Cardiac muscle cell (in vitro differentiated cells and primary cell): ENCODE measurements around the gene PRKCA. TPM values are rescaled to one million over a fixed set of nuclear protein-coding genes. Genes with fewer than 3 reads are reported as not detected.

Experiments
- DNase-seq, 2 donors: peaks; one replicate each; pipeline versions ENCODE4 v3.0.0 to v3.0.0-alpha.2; 2010 to 2017; ENCODE audit warnings: low read depth in 1 of 2, low spot score in 1 of 2
- H3K27ac ChIP-seq: fragments of 200-600 bp; sonication (generic); 2 replicates; pipeline ENCODE4 v1.5.1; 2016
- H3K27me3 ChIP-seq: fragments of 200-600 bp; sonication (generic); 2 replicates; pipeline ENCODE4 v1.6.0; 2016; ENCODE audit warnings: control low read depth
- H3K36me3 ChIP-seq: fragments of 200-600 bp; sonication (generic); 2 replicates; pipeline ENCODE4 v1.5.1; 2016; ENCODE audit warnings: control low read depth
- H3K4me1 ChIP-seq: fragments of 200-600 bp; sonication (generic); 2 replicates; pipeline ENCODE4 v1.8.1; 2017; ENCODE audit warnings: low read depth, mild to moderate bottlenecking, mixed run types
- H3K4me3 ChIP-seq: fragments of 200-600 bp; sonication (generic); 2 replicates; pipeline ENCODE4 v1.5.1; 2016; ENCODE audit warnings: mild to moderate bottlenecking
- H3K9me3 ChIP-seq: fragments of 200-600 bp; sonication (generic); 2 replicates; pipeline ENCODE4 v1.5.1; 2017; ENCODE audit warnings: low read depth, mild to moderate bottlenecking, control low read depth
- CTCF ChIP-seq: IDR thresholded peaks from 2 replicates; pipeline ENCODE4 v1.5.1; 2012; ENCODE audit warnings: low read depth, mild to moderate bottlenecking, low read length
- polyA plus RNA-seq: library from polyadenylated mRNA; unstranded; fragments of >200 nt; fragmentation: Nextera tagmentation; extraction: Ambion mirVana; gene quantifications from 2 replicates; pipeline ENCODE4 v1.2.1, GENCODE V29; 2016
- total RNA-seq: library from RNA; depleted of rRNA; stranded (reverse); fragments of >200 nt; gene quantifications from 2 replicates; pipeline ENCODE4 v1.2.3, GENCODE V29; 2016

Gene PRKCA
- total and polyA plus RNA-seq, 2 experiments from 2014 or later: 3.1 to 10.3 TPM

GRCh38 chr17:66739553-66739952, 437.1 kb downstream of the PRKCA start:
- Histone ChIP-seq H3K36me3 (no peaks in the 10 kb centered on the region), H3K27me3 (no peaks in the 10 kb centered on the region), H3K9me3 (no peaks in the 10 kb centered on the region), H3K4me1 (no peaks in the 10 kb centered on the region), H3K27ac (no peak overlapping the region), H3K4me3 (no peak overlapping the region)
- no peak for TF ChIP-seq CTCF
- no peak for DNase-seq

GRCh38 chr17:66740226-66740625, 437.8 kb downstream of the PRKCA start:
- Histone ChIP-seq H3K36me3 (no peaks in the 10 kb centered on the region), H3K27ac (no peak overlapping the region), H3K27me3 (no peaks in the 10 kb centered on the region), H3K4me3 (no peak overlapping the region), H3K4me1 (no peaks in the 10 kb centered on the region), H3K9me3 (no peaks in the 10 kb centered on the region)
- TF ChIP-seq CTCF: no peak
- no peak for DNase-seq

GRCh38 chr17:66743511-66743910, 441.1 kb downstream of the PRKCA start:
- H3K27me3 ChIP-seq: no peaks in the 10 kb centered on the region
- no peaks in the 10 kb centered on the region for H3K4me1 ChIP-seq
- no peaks in the 10 kb centered on the region for H3K36me3 ChIP-seq
- no peaks in the 10 kb centered on the region for H3K9me3 ChIP-seq
- no peak for TF ChIP-seq CTCF
- DNase-seq: no peak
- no peak overlapping the region for H3K4me3 ChIP-seq
- no peak overlapping the region for H3K27ac ChIP-seq

- no peak overlapping the region for H3K27ac ChIP-seq
- TF ChIP-seq CTCF: no peak
- no peaks in the 10 kb centered on the region for H3K27me3 ChIP-seq
- no peak overlapping the region for H3K4me3 ChIP-seq
- H3K36me3 ChIP-seq: no peaks in the 10 kb centered on the region
- H3K9me3 ChIP-seq: no peaks in the 10 kb centered on the region
- H3K4me1 ChIP-seq: no peaks in the 10 kb centered on the region
- DNase-seq: no peak
Measured at GRCh38 chr17:66746736-66747135, 444.3 kb downstream of the PRKCA start.

- no peak for TF ChIP-seq CTCF
- H3K36me3 ChIP-seq: no peaks in the 10 kb centered on the region
- H3K9me3 ChIP-seq: no peaks in the 10 kb centered on the region
- peak in 1 of 2 donors; percentile 75 for DNase-seq
- no peaks in the 10 kb centered on the region for H3K4me1 ChIP-seq
- no peaks in the 10 kb centered on the region for H3K27me3 ChIP-seq
- no peak overlapping the region for H3K27ac ChIP-seq
- H3K4me3 ChIP-seq: no peak overlapping the region
Measured at GRCh38 chr17:66747578-66748275, 445.3 kb downstream of the PRKCA start.

GRCh38 chr17:66748578-66748977, 446.2 kb downstream of the PRKCA start:
- Histone ChIP-seq H3K27me3 (no peaks in the 10 kb centered on the region), H3K4me1 (no peaks in the 10 kb centered on the region), H3K27ac (no peak overlapping the region), H3K4me3 (no peak overlapping the region), H3K9me3 (no peaks in the 10 kb centered on the region), H3K36me3 (no peaks in the 10 kb centered on the region)
- no peak for TF ChIP-seq CTCF
- peak in 1 of 2 donors; percentile 29 for DNase-seq
